GM21619 (cell line): ENCODE data around the gene ENO3.
"Not testable (repeated sequence)": the region's sequence is repeated elsewhere in the genome, so short reads cannot be mapped to it uniquely, and the experiment has no call there.

Source experiments
- ATAC-seq: cut with Tn5 transposase; IDR thresholded peaks from one replicate; pipeline ENCODE4 v1.9.1; 2021; ENCODE audit not compliant: unreplicated experiment

ENO3 gene

DNA sequence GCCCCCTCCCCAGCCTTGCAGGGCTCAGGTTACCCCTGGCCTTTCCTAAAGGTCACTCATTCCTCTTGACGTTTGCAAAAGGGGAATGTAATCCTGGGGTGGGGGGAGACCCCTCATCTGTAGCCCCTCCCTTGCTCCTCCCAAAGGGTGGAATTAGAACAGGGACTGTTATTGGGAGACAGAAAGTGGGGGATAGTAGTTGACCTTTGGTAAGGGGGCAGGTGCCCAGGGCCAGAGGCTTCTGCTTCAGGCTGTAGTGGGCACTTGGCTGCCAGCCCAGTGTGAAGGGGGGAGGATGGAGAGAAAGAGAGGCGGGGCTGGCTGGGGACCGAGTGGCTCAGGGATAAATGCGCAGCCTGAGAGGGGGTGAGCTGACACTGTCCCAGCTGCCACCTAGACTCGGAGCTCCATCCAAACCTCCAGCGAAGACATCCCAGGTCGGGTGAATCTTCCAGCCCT lies at the start of gene ENO3:
TSS of gene ENO3 (plus strand) at position 374 of the 459 bp plus-strand sequence. CDS start 711 bp downstream, outside the sequence.
- ATAC-seq, result no peak

DNA sequence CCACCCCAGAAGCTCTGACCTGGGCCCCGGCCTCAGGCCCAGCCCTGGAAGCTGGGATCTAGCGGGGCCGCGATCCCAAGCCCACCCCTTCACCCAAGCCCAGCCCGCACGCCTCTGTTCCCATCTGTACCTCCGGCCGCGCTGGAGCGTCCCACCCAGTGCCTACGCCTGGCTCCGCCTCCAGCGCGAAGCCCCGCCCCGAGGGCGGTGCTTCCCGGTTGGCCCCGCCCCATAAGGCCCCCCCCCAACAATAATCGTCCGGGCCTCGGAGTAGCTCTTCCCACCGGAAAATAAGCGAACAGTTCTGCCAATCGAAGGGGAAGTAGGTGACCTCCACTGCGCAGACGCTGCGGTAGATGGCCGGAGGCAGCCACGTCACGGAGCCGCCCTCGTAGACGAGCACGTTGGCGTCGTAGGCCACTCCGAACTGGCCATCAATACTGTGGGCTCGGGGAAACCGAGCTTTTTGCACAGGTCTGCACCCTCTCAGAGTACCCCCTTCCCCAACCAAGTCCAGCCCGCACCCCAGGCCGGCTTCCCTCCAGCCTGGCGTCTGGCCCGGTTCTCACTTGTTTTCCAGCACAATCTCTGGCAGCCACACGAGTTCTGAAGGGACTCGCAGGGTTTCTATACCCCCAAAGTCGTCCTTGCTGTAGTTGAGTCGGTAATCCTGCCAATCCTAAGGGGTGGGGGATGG lies 49.1 kb upstream of the ENO3 start:
- ATAC-seq, result no peak

DNA sequence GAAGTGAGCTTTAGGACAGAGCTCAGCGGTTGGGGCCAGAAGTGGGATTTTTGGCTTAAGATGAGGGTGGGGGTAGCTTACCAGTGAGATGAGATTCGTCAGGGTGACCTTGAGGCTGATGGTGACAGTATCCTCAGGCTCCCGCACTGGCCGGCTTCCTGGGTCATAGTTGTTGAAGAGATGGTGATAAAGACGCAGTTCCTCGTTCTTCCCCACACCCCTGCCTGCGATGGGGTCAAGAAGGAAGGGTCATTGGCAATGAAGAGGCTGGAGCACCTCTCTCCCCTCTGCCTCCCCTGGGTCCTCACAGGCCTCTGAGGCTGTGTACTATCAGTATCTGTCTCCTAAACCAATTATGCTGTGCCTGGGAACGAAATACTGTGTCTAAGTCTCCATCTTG lies 48.4 kb upstream of the ENO3 start:
- ATAC-seq, result no peak

DNA sequence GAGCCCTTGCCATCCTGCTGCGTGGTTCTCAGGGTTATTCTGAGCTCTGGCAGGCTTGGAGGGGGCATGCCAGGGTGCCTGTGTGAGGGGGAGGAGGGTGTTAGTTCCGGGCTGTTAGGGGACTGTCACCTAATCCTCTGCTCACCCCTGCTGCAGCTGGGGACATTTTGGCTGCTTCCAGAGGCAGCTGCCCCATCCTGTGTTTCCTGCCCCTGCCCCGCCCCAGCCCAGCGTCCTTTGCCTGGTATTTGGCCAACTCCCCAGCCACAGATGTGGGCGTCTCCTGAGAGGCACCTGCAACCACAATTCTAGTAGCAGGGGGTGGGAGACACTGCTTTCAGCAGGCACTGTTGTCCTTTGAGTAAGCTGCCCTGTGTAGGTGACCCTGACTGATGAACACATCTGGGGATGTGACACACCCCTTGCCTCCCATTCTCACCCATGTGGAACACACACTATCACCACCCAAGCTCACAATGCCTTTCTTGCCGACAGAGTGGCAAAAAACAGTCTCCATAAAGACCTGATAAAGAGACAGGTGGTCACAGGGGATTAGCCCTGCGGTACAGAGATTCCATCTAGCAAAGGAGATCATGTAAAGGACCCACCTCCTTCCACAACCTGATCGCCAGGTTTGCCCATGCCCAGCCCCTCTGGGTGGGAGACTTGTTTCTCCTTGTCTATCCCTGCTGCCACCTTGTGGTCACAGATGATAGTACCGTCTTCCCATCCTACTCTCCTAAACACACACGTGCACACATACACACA lies 47.7 kb upstream of the ENO3 start, which contains the start of gene CHRNE:
TSS of gene CHRNE (minus strand) at position 48 of the 768 bp plus-strand sequence. CDS start at position 13, 35 bp downstream.
- ATAC-seq, result no peak

DNA sequence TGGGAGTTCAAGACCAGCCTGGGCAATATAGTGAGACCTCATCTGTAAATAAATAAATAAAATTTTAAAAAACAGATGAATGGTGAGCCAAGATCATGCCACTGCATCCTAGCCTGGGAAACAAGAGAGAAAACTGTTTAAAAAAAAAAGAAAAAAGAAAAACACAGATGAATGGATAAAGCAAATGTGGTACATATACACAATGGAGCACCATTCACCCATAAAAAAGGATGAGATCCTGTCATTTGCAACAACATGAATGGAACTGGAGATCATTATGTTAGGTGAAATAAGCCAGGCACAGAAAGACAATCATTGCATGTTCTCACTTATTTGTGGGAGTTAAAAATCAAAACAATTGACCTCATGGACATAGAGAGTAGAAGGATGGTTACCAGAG lies 44.3 kb upstream of the ENO3 start:
- not testable (repeated sequence) for ATAC-seq

DNA sequence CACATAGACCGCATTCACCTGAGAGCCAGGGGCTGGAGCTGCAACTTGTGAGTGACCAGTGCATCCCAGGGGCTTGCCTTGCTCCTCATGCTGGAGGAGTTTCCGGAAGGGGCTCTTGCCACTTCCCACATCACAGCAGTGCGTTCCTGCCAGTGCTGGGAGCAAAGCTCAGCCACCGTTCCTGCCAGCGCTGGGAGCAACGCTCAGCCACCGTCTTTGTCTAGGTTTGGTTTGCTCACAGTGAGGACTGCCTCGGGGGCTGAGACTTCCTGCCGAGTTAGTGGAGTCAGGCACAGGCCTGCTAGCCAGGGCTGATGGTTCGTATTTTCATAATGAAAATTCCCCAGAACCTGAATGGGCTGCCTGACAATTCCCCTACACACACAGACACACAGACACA lies 42.6 kb upstream of the ENO3 start:
- ATAC-seq, result no peak

DNA sequence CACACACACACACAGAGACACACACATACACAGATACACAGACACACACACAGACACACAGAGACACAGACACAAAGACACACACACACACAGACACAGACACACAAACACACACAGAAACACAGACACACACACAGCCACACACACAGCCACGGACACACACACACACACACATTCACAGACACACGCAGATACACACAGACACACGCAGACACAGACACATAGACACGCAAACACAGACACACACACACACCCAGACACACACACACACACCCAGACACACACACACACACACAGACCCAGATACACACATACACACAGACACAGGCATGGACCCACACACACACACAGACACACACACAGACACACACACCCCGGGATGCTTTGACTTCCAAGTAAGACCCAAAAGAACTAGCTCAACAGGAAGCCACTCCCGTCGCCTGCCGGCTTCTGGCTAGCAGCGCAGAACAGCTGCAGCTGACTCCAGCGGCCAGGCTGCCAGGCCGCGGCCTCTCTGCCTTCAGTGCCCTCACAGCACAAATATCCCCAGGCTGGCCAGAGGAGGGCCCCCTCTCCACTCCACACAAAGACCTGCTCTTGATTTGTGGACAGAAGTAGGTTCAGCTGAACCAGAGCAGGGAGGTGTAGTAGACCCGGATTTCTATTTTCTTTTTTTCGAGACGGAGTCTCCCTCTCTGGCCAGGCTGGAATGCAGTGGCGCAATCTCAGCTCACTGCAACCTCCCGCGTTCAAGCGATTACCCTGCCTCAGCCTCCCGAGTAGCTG lies 42.0 kb upstream of the ENO3 start:
- no peak for ATAC-seq

DNA sequence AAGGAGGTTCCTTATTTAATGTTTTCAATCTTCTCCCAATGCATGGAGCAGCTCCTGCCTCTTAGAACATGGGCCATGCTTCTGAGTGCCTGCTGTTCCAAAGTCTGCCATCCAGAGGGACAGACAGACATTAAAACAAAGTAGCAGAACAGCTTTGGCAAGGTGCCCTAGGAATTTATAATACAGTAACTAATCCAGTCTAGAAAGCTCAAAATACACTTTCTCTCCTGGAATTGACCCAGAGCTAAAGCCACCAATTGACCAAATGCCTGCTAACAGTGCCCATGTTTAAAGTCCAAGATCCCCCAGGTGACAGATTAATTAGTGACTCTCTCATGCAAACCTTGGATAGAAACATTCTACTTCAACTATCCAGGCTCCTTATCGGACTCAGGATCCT lies 36.9 kb upstream of the ENO3 start:
- no peak for ATAC-seq

DNA sequence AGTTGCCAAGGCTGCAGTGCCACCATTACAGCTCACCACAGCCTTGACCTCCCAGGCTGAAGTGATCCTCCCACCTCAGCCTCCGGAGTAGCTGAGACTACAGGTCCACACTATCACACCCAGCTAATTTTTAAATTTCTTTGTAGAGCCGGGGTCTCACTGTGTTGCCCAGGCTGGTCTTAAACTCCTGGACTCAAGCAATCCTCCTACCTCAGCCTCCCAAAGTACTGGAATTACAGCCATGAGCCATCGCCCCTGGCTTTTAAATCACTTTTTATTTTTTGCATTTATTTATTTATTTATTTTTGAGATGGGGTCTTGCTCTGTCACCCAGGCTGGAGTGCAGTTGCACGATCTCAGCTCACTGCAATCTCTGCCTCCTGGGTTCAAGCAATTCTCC lies 36.4 kb upstream of the ENO3 start:
- ATAC-seq, result not testable (repeated sequence)

DNA sequence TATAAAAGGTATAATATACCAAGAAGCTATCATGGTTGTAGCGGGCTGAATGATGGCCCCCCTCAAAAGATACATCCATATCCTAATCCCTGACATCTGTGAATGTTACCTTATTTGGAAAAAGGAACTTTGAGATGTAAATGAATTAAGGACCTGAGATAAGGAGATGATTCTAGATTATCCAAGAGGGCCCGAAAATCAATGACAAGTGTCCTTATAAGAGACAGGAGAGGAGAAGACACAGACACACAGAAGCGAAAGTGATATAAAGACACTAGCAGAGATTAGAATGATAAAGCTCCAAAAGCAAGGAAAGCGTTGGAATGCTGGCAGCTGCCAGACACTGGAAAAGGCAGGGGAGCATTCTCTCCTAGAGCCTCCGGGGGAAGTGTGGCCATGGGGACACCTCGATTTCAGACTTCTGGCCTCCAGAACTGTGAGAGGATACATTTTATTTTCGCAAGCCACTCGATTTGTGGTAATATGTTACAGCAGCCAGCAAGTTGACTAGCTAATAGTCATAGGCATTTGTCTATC lies 31.3 kb upstream of the ENO3 start:
- ATAC-seq, result no peak

DNA sequence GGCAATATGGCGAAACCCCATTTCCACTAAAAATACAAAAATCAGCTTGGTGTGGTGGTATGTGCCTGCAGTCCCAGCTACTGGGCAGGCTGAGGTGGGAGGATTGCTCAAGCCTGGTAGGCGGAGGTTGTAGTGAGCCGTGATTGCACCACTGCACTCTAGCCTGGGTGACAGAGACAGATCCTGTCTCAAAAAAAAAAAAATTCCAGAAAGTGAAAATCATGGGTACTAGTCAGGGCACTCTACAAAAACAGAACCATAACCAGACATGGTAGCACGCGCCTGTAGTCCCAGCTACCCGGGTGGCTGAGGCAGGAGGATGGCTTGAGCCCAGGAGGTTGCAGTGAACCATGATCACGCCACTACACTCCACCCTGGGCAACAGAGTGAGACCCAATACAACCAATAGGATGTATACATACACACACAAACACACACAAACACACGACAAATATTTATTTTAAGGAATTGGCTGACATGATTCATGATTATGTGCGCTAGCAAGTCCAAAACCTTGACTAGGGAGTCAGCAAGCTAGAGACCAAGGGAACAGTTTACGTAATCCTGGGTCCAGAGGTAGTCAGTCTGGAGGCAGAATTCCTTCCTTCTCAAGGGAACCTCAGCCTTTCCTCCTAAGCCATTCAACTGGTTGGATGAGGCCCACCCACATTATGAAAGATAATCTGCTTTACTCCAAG lies 30.4 kb upstream of the ENO3 start:
- ATAC-seq, result no peak

DNA sequence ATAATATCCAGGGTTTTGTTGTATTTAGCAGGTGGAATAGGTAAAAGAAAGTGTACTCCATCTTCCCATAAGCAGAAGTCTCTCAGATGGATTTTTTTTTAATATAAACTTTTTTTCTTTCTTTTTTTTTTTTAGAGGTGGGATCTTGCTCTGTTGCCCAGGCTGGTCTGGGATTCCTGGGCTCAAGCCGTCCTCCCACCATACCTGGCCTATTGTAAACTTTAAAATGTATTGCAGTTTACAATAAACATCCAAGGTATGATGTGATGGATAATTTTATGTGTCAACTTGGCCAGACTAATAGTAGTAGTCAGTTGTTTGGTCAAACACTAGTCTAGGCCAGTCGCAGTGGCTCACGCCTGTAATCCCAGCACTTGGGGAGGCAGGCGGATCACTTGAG lies 29.6 kb upstream of the ENO3 start:
- ATAC-seq, result no peak

DNA sequence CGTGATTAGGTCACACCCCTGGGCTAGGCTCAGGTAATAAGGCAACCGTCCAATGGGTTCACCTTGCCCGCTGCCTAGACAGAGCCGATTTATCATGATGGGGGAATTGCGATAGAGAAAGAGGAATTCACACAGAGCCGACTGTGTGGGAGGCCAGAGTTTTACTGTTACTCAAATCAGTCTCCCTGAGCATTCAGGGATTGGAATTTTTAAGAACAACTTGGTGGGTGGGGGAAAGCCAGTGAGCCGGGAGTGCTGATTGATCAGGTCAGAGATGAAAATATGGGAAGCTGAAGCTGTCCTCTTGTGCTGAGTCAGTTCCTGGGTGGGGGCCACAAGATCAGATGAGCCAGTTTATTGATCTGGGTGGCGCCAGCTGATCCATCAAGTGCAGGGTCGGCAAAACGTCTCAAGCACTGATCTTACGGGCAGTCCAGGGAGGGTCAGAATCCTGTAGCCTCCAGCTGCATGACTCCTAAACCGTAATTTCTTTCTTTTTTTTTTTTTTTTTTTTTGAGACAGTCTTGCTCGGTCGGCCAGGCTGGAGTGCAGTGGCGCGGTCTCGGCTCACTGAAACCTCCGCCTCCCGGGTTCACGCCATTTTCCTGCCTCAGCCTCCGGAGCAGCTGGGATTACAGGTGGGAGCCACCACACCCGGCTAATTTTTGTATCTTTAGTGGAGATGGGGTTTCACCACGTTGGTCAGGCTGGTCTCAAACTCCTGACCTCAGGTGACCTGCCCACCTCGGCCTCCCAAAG lies 24.2 kb upstream of the ENO3 start:
- not testable (repeated sequence) for ATAC-seq

DNA sequence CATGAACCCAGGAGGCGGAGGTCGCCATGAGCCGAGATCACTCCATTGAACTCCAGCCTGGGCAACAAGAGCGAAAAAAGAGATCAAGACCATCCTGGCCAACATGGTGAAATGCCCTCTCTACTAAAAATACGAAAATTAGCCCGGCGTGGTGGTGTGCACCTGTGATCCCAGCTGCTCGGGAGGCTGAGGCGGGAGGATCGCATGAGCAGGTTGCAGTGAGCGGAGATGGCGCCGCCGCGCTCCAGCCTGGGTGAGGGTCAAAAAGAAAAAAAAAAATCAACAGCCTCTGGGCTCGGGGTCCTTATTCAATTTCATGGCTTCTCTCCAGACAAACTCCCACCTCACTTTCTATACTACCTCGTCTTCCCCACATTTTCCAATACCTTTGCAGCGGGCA lies 22.0 kb upstream of the ENO3 start:
- ATAC-seq, result no peak

DNA sequence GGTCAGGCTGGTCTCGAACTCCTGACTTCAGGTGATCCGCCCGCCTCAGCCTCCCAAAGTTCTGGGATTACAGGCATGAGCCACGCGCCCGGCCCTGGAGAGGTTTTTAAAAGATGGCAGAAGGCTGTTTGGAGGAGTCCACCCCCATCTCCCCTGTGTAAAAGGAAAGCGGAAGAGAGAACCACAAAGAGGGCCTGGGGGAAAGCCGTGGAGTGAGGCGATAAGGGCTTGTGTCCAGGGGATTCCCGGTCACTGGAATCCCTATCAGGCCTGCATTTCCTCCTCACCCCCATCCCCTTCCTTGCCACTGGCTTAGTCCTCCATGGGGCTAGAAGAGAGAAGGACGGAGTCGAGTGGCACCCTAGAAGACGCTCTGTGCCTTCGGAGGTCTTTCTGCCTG lies 19.0 kb upstream of the ENO3 start, which contains the start of gene GP1BA:
TSS of gene GP1BA (plus strand) at position 315 of the 400 bp plus-strand sequence. CDS start 328 bp downstream, outside the sequence.
- no peak for ATAC-seq

DNA sequence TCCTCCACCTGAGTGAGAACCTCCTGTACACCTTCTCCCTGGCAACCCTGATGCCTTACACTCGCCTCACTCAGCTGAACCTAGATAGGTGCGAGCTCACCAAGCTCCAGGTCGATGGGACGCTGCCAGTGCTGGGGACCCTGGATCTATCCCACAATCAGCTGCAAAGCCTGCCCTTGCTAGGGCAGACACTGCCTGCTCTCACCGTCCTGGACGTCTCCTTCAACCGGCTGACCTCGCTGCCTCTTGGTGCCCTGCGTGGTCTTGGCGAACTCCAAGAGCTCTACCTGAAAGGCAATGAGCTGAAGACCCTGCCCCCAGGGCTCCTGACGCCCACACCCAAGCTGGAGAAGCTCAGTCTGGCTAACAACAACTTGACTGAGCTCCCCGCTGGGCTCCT lies 18.2 kb upstream of the ENO3 start:
- ATAC-seq, result no peak

DNA sequence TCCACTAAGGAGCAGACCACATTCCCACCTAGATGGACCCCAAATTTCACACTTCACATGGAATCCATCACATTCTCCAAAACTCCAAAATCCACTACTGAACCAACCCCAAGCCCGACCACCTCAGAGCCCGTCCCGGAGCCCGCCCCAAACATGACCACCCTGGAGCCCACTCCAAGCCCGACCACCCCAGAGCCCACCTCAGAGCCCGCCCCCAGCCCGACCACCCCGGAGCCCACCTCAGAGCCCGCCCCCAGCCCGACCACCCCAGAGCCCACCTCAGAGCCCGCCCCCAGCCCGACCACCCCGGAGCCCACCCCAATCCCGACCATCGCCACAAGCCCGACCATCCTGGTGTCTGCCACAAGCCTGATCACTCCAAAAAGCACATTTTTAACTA lies 17.3 kb upstream of the ENO3 start:
- ATAC-seq, result no peak

DNA sequence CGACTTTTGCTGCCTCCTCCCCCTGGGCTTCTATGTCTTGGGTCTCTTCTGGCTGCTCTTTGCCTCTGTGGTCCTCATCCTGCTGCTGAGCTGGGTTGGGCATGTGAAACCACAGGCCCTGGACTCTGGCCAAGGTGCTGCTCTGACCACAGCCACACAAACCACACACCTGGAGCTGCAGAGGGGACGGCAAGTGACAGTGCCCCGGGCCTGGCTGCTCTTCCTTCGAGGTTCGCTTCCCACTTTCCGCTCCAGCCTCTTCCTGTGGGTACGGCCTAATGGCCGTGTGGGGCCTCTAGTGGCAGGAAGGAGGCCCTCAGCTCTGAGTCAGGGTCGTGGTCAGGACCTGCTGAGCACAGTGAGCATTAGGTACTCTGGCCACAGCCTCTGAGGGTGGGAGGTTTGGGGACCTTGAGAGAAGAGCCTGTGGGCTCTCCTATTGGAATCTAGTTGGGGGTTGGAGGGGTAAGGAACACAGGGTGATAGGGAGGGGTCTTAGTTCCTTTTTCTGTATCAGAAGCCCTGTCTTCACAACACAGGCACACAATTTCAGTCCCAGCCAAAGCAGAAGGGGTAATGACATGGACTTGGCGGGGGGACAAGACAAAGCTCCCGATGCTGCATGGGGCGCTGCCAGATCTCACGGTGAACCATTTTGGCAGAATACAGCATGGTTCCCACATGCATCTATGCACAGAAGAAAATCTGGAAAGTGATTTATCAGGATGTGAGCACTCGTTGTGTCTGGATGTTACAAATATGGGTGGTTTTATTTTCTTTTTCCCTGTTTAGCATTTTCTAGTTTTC lies 16.5 kb upstream of the ENO3 start:
- no peak for ATAC-seq

DNA sequence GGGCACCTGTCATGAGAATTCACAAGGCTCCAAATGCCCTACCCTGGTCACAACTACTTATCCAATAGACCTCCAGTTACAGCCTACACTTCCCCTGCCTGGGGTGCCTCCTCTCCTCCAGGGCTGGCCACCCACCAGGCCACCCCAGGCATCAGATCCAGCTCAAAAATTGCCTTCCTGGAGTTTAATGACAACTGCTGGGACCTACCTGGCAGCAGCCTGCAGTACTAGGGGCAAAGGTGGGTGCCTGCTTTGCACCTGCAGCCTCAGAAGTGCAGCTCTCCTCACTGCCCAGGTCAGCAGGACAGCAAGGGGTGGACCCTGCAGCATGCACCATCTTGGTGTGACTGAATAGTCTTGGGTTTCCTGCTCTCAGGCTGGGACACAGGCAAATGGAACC lies 15.3 kb upstream of the ENO3 start:
- no peak for ATAC-seq
